Transverse colon (tissue), 3 donors: Measurements from ENCODE around the gene NLGN1.

Experiments used
- CTCF ChIP-seq, 5 experiments: fragments of 200-600 bp in 3 of 5; fragments of 450-650 bp in 2 of 5; sonication (generic) in 3 of 5; IDR thresholded peaks; 1 replicate in 2 of 5; 2 replicates in 3 of 5; pipeline ENCODE4 v1.5.1; 2016 to 2017; ENCODE audit warnings: antibody characterized with exemption in 5 of 5, inconsistent platforms in 3 of 5, mild to moderate bottlenecking in 2 of 5, moderate library complexity in 1 of 5
- EP300 ChIP-seq: sonication (generic); formaldehyde crosslinking; IDR thresholded peaks from one replicate; pipeline ENCODE4 v1.6.1; 2017; ENCODE audit warnings: antibody characterized with exemption, low read depth
- POLR2A ChIP-seq: fragments of 450-650 bp; IDR thresholded peaks from one replicate; pipeline ENCODE4 v1.6.1; 2016; ENCODE audit warnings: antibody characterized with exemption, mild to moderate bottlenecking, moderate library complexity

GRCh38 chr3:173706630-173707029 is 309.1 kb downstream of the NLGN1 start:
- no peak for TF ChIP-seq POLR2A
- no peak for TF ChIP-seq CTCF (IDR thresholded peaks at IDR 0.05)
- TF ChIP-seq EP300: no peak
